ENCODE measurements around the gene ZBTB2.
"Not testable (repeated sequence)": the region's sequence is repeated elsewhere in the genome, so short reads cannot be mapped to it uniquely, and the experiment has no call there.

The ZBTB2 gene

GRCh38 chr6:151327101-151327500 is 64.3 kb downstream of the ZBTB2 start:
- no peak for DNase-seq (ENCODE audit: low spot score)

GRCh38 chr6:151326116-151326825 is 65.1 kb downstream of the ZBTB2 start:
- DNase-seq (ENCODE audit: low spot score) = no peak

- DNase-seq (ENCODE audit: low spot score) = peak; percentile 75
These were observed 66.0 kb downstream of the ZBTB2 start for GRCh38 chr6:151325075-151326050.

- no peak for DNase-seq (ENCODE audit: low spot score)
These were observed 66.9 kb downstream of the ZBTB2 start for GRCh38 chr6:151324488-151324825.

- peak; percentile 84 for DNase-seq (ENCODE audit: low spot score)
These were observed 67.4 kb downstream of the ZBTB2 start for GRCh38 chr6:151323791-151324487.

- DNase-seq (ENCODE audit: low spot score) = peak; percentile 34
These were observed 68.8 kb downstream of the ZBTB2 start for GRCh38 chr6:151322570-151322969.

GRCh38 chr6:151321438-151321837 is 69.9 kb downstream of the ZBTB2 start:
- DNase-seq (ENCODE audit: low spot score) = no peak

GRCh38 chr6:151320140-151320539 is 71.2 kb downstream of the ZBTB2 start:
- no peak for DNase-seq (ENCODE audit: low spot score)

- DNase-seq (ENCODE audit: low spot score) = no peak
These were observed 73.4 kb downstream of the ZBTB2 start for GRCh38 chr6:151317995-151318365.

- no peak for DNase-seq (ENCODE audit: low spot score)
These were observed 74.0 kb downstream of the ZBTB2 start for GRCh38 chr6:151317103-151317994.

- not testable (repeated sequence) for DNase-seq (ENCODE audit: low spot score)
These were observed 75.7 kb downstream of the ZBTB2 start for GRCh38 chr6:151315661-151316060.
